HG03064 (cell line): ENCODE data around the gene METTL5.

Experiments
- ATAC-seq: cut with Tn5 transposase; IDR thresholded peaks from one replicate; pipeline ENCODE4 v1.9.1; 2021; ENCODE audit warnings: low read depth; ENCODE audit not compliant: unreplicated experiment

The METTL5 gene

DNA sequence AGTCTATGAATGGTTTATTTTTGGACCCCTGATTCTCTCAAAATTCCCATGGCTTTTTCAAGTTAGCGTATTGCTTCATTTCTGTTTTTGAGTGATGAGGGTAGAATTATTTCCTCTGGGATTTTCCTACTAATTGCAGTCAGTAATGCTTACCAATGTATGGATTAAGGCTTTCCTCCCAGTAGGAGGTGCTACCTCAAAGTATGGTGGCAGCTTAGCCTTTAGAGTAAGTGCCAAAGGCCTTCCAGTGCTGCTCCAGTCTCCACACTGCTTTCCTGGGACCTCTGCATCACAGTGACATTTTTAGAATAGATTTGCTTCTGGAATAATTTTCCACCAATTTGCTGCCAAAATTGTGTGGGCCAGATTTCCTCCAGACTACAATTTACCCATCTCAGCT, 42.2 kb downstream of the METTL5 start:
- ATAC-seq = no peak

DNA sequence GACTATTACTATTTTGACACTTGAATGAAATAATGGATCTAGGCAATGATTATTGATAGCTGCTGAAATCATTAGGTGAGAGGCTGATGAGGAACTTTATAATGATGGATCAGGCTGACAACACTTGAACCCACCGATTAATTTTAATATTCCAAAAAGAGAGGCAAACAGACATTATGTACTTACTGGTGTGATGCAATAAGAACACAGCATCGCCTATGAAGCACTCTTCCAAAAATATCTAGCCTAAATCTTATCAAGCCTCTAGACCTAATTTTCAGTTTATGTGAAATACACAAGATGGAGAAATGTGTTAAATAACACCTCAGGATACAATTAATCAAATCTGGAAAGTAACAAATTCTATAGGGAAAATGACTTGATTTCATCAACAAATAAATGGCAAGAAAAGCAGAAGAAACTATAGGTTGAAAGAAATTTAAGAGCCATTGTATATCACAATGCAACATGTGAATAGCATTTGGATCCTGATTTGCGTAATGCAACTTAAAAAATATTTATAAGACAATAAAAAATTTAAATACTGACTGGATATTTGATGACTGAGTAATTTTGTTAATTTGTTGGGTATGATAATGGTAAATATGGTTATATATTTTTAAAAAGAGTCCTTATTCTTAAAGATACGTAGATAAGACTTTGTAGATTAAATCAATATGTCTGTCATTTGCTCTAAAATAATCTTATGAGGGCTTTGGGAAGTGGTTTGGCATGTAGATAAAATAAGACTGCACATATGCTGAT, 43.3 kb downstream of the METTL5 start:
- no peak for ATAC-seq

DNA sequence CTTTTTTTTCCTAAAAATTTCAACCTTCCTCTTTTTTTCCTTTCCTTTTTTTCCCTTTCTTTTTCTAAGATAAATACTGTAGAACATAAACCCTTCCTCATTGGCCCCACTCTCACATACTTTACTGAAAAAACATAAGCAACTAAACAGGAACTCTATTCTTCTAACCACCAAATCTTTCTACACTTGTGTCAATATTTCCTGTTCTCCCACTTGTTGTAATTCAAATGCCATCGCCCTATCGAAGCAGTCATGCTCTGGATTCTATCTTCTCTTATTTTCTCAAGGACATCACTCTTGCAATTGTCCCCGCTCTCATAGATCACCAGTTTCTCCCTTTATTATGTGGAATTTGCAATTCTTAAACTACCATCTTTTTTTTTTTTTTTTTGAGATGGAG, 46.3 kb downstream of the METTL5 start:
- ATAC-seq = no peak

DNA sequence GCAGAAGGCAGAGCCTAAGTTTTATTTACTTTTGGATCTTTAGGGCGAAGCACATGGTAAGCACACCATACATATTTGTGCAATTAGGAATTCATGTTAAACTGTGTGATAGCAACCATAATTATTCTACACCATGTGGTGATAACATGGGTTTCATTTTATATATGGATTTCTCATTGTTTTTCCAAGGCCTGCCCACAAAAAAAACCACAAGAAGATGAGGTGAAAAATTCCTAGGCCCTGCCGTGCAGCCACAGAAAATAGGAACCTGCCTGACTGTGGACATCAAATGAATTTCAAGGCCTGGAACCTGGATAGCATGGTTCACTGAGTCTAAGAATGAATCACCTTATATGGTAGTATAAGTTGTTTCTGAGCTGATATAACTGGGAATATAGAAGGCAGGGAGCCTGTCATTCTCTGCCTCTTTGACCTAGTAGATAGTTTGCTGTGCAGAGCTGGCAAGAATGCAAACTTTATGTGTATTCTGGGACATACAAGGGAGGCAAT, 48.4 kb downstream of the METTL5 start:
- ATAC-seq = no peak

DNA sequence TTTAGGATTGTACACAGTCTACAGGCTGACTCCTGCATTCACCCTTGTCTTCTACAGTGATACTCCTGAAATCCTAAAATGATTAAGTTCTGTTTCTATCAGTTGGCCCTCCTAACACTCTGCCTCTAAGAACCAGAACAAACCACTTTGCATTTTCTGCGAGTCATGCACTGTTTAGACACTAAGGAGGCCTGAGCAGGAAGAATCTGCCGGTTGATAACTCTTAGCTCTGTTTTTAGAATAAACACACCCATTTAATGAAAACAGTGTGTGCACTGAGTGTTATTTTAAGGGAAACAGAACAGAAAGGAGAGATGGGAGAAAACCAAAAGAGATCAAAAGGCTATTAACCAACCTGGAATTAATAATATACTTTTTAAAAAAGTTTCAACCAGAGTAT, 48.9 kb downstream of the METTL5 start:
- ATAC-seq = no peak

DNA sequence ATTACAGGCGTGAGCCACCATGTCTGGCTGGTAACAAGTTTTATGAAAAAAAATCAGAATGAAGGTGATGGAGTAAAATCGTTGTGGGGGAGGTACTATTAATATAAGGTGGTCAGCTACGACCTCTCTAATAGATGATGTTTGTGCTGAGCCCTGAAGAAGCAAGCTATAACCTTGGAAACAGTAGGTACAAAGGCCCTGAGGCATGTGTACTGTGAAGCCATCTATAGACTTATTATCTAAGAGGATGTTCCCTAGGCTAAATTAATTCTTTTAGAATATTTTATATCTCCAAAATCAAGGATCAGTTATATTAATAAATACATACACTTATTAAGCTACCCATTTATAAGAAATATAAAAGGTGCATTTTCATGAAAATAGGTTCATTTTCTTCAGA, 49.4 kb downstream of the METTL5 start:
- ATAC-seq = no peak

DNA sequence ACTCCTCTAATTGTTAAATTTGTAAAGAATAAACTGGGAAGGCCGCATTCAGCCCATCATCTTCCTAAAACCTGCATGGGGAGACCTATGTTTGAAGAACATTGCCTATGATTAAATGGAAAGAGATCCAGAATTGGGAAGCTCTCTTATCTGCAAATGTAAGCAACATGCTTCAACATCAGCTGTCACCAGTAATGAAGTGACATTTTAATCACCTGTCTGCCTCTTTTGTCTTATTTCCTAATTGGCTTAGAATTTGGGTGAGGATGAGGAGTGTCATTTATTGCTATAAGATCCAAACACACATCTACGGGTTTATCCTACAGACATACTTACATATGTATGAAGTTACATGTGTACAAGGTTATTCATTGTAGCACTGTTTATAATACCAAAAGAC, 52.1 kb downstream of the METTL5 start:
- ATAC-seq = no peak

DNA sequence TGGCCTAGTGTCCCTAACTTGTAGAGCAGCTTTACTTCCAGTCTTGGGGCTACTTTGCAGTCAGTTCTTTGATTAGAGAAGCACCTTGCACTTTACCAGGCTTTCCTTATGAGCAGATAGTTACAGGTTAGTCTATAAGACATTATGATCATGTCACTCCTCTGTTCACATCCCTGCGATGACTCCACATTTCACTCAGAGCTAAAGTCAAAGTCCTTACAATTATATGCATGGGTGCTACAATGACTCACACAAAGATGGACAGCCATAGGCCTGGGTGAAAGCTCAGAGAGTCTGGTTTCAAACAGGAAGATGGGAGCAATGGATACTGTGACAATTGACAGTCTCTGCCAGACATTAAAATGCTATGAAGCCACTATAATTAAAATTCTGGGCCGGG, 53.1 kb downstream of the METTL5 start:
- no peak for ATAC-seq

DNA sequence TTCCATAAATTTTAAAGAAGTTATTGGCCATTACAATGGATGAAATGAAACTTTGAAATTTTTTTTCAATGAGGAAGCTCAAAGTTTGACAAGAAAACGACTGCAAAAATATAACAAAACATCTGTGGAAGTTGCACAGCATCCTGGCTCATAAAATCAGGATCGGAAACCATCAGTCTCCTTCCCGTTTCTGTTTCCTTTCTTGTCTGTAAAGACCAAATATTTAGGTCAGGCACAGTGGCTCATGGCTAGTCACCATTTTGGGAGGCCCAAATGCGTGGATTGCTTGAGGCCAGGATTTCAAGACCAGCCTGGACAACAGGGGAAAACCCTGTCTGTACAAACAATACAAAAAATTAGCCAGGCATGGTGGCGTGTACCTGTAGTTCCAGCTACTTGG, 53.7 kb downstream of the METTL5 start:
- no peak for ATAC-seq

DNA sequence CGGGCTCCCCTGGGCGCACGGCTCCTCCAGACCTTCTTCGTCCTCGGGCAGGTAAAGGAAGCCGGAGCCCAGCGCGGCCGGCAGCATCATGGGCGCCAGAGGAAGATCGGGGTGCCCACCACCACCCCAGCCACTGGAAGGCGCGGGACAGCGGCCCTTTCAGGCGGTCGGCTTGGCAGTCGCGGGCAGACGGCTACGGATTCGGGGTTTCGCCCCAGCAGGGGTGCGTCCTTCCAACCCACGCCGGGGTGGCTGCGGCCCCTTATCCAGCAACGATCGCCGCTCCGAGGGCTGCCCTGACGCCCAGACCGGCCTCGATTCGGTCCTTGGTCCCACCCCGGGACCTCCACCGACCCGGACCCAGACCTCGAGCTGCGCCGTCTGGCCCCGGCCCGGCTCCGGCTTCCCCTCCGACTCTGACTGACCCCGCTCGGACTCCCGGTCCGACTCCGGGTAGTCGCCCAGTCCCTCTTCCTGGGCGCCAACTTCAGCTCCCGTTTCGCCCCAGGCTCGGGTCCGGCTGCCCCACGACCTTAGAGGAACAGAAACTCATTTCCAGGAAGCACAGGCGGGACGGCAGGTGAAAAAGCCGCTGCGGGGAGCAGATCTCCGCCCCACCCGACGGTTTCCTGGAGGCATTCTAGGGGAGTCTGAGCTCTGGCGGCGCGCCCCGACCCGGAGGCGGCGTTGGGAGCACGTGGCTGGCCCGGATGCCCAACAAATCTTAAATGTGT, 56.3 kb downstream of the METTL5 start:
- no peak for ATAC-seq

DNA sequence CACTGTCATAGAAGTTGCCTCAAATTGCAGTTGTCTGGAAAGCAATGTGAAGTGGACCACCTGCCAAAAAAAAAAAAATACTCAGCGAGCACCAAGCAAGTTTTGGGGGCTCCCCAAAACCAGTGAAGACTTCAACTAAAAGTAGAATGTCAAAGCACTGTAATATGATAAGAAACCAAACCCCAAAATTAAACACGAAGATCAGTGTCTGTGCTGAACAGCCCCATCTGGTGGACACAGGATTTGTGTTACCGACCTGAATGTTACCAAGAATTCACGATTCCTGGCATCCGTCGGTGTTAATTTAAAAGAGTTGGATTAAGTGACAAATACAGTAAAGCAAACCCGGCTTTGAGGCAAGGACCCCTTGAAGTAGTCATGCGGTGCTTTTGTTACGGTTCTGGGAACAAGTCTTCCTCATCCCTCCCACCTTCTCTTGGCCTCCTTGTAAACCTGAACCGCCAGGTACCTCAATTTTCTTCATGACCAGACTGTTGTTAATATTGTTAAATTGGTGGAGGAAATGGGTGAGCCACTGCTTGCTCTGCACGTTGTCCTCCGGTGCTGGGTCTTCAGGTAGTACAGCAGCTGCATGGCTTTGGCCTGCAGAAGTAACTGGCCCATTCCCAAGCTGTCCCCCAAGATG, 57.3 kb downstream of the METTL5 start:
- ATAC-seq = no peak

DNA sequence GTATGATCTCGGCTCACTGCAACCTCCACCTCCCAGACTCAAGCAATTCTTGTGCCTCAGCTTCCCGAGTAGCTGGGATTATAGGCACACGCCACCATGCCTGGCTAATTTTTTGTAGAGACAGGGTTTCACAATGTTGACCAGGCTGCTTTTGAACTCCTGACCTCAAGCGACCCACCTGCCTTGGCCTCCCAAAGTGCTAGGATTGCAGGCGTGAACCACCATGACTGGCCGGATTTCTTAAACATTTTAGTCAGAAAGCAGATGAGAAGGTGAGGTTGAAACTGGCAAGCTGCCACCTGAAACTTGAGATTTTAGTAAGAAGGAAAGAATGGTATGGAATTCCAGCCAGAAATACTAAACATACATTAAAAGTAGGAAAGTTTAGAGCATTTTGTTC, 59.2 kb downstream of the METTL5 start:
- ATAC-seq = no peak

DNA sequence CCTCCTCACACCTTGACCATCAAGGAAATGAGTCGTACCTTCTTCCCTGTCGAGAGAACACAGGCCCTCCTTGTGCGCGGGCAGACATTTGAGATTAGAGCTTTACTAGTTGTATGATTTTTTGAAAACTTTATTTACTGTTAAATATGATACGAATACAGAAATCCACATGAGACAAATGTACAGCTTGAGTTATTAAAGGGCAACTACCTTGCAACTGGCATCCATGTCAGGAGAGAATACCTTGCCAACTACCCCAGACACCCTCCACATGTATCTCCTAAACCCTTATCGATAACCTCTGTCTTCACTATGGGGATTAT, 62.8 kb downstream of the METTL5 start:
- ATAC-seq = no peak
